Ectodermal cell (in vitro differentiated cells): ENCODE results near the gene GEMIN2.

Experiments
- H3K27ac ChIP-seq: 2 replicates; pipeline ENCODE4 v1.7.0; 2013; ENCODE audit warnings: mild to moderate bottlenecking, low read depth, low read length; ENCODE audit not compliant: insufficient read depth, poor library complexity, severe bottlenecking
- H3K27me3 ChIP-seq: 2 replicates; pipeline ENCODE4 v1.7.0; 2013; ENCODE audit warnings: mild to moderate bottlenecking, low read length; ENCODE audit not compliant: insufficient read depth, control insufficient read depth, poor library complexity, severe bottlenecking
- H3K36me3 ChIP-seq: one replicate; pipeline ENCODE4 v1.7.0; 2013; ENCODE audit warnings: low read length; ENCODE audit not compliant: control insufficient read depth, insufficient read depth
- H3K4me1 ChIP-seq: one replicate; pipeline ENCODE4 v1.7.0; 2013; ENCODE audit warnings: low read length; ENCODE audit not compliant: control insufficient read depth, insufficient read depth
- H3K4me3 ChIP-seq: 2 replicates; pipeline ENCODE4 v1.7.0; 2013; ENCODE audit warnings: low read depth, low read length, control low read depth; ENCODE audit not compliant: insufficient read depth
- H3K9me3 ChIP-seq: 2 replicates; pipeline ENCODE4 v1.7.0; 2013; ENCODE audit warnings: mild to moderate bottlenecking, low read length, moderate library complexity; ENCODE audit not compliant: control insufficient read depth
- WGBS, 2 experiments: methylation state at CpG; one replicate each; pipeline ENCODE4 v1.1.7; 2013; ENCODE audit warnings: missing lambda C conversion rate in 2 of 2; 5-methylcytosine and 5-hydroxymethylcytosine counted together

Gene GEMIN2

GRCh38 chr14:39184628-39185255 is 70.6 kb downstream of the GEMIN2 start:
- no peaks in the 10 kb centered on the region for H3K9me3 ChIP-seq
- peaks cover 34% of the 10 kb centered on the region for H3K36me3 ChIP-seq
- H3K4me3 ChIP-seq, result no peak overlapping the region
- no peak overlapping the region for H3K27ac ChIP-seq
- H3K4me1 ChIP-seq, result no peaks in the 10 kb centered on the region
- H3K27me3 ChIP-seq, result no peaks in the 10 kb centered on the region
- WGBS, 2 experiments, result 91 to 93% methylated on average over 4 of the region's 4 CpGs

- Histone ChIP-seq H3K27me3 (no peaks in the 10 kb centered on the region), H3K4me1 (no peaks in the 10 kb centered on the region), H3K36me3 (peaks cover 30% of the 10 kb centered on the region), H3K4me3 (no peak overlapping the region), H3K9me3 (no peaks in the 10 kb centered on the region), H3K27ac (no peak overlapping the region)
- 90 to 96% methylated on average over 4 of the region's 5 CpGs for WGBS, 2 experiments
Measured at GRCh38 chr14:39185256-39186049, 71.3 kb downstream of the GEMIN2 start.
